BLaER1 (cell line): ENCODE results near the gene KREMEN2.

ENCODE experiments used
- H3K27ac ChIP-seq: shearing (Covaris generic); formaldehyde crosslinking; 2 replicates; pipeline ENCODE4 v1.8.1; 2022
- H3K27me3 ChIP-seq: shearing (Covaris generic); formaldehyde crosslinking; 2 replicates; pipeline ENCODE4 v1.8.1; 2022
- H3K36me3 ChIP-seq: shearing (Covaris generic); formaldehyde crosslinking; 2 replicates; pipeline ENCODE4 v1.8.1; 2022
- H3K4me1 ChIP-seq: shearing (Covaris generic); formaldehyde crosslinking; 2 replicates; pipeline ENCODE4 v1.8.1; 2022
- H3K4me2 ChIP-seq: shearing (Covaris generic); formaldehyde crosslinking; 2 replicates; pipeline ENCODE4 v1.8.1; 2022
- H3K4me3 ChIP-seq: shearing (Covaris generic); formaldehyde crosslinking; 2 replicates; pipeline ENCODE4 v1.8.1; 2022
- H3K9ac ChIP-seq: shearing (Covaris generic); formaldehyde crosslinking; 2 replicates; pipeline ENCODE4 v1.8.1; 2022
- H3K9me3 ChIP-seq: shearing (Covaris generic); formaldehyde crosslinking; 2 replicates; pipeline ENCODE4 v1.8.1; 2022
- H4K20me1 ChIP-seq: shearing (Covaris generic); formaldehyde crosslinking; 2 replicates; pipeline ENCODE4 v1.8.1; 2022
- Cebpa-rat ChIP-seq: shearing (Covaris generic); IDR thresholded peaks from 2 replicates; pipeline ENCODE4 v1.8.1; 2022

Gene KREMEN2

DNA sequence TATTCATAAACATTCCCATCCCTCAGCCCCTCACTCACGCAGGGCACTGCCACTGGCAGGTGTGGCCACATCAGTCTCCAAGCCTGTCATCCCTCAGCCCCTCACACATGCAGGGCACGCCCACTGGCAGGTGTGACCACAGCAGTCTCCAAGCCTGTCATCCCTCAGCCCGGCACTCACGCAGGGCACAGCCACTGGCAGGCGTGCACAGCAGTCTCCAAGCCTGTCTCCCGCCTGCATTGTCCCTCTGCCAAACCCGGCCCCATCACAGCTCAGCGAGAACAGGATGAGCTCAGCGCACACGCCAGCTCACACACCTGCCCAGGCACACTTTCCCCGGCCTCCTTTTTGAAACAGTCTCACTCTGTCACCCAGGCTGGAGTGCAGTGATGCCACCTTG, 11.4 kb upstream of the KREMEN2 start:
- Histone ChIP-seq H3K27ac (peak overlapping the region; percentile 96), H3K27me3 (no peaks in the 10 kb centered on the region), H3K4me3 (no peak overlapping the region), H3K9ac (peak overlapping the region; percentile 84; the same call in 1 of the 2 replicates), H4K20me1 (no peaks in the 10 kb centered on the region), H3K4me1 (peaks cover 74% of the 10 kb centered on the region), H3K36me3 (peaks cover 26% of the 10 kb centered on the region), H3K4me2 (peak overlapping the region; percentile 94), H3K9me3 (no peaks in the 10 kb centered on the region)
- no peak for TF ChIP-seq Cebpa-rat

GRCh38 chr16:2953706-2954627, 10.1 kb upstream of the KREMEN2 start:
- Histone ChIP-seq H3K9me3 (no peaks in the 10 kb centered on the region), H3K4me2 (peak overlapping the region; percentile 94), H3K27ac (peak overlapping the region; percentile 96), H3K36me3 (peaks cover 15% of the 10 kb centered on the region), H3K9ac (peak overlapping the region; percentile 84), H3K4me1 (peaks cover 77% of the 10 kb centered on the region), H3K4me3 (peak overlapping the region; percentile 44), H4K20me1 (no peaks in the 10 kb centered on the region), H3K27me3 (no peaks in the 10 kb centered on the region)
- no peak for TF ChIP-seq Cebpa-rat

DNA sequence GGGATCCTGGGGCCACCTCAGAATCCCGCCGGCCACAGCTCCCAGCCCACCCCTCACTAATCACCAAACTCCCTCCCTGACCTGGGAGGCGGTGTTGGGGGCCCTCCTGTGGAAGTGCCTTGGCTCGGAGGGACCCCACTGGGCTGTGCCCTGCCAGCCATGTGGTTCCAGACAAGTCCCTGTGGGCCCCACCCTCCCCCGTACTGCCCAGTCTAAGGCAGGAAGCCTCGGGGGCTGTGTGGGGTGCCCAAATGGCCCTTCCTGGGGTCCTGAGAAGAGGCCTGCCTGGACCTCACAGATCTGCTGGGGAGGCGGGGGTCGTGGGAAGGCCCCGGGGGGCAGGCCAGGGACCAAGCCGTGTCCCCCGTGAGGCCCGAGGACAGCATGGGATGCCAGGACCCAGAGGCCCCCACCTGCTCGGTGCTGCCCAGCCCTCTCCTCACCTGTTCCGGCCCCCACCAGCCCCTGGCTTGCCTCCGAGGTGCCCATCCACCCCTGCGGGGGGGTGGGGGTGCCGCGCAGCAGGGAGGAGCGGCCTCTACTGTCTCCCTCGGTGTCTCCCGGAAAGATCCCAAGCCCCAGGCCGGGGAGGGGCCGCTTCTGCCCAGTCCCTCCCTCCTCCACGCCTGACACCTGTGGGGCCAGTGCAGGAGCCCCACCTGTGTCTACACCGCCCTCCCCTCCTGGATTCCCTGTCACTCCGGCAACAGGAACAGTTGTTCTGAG, 9.3 kb upstream of the KREMEN2 start:
- peaks cover 84% of the 10 kb centered on the region for H3K4me1 ChIP-seq
- H3K9me3 ChIP-seq: no peaks in the 10 kb centered on the region
- H3K4me2 ChIP-seq: peak overlapping the region; percentile 94
- H3K36me3 ChIP-seq: peaks cover 6% of the 10 kb centered on the region
- no peaks in the 10 kb centered on the region for H3K27me3 ChIP-seq
- no peak for TF ChIP-seq Cebpa-rat
- no peaks in the 10 kb centered on the region for H4K20me1 ChIP-seq
- H3K27ac ChIP-seq: peak overlapping the region; percentile 96
- peak overlapping the region; percentile 44; the same call in 1 of the 2 replicates for H3K4me3 ChIP-seq
- H3K9ac ChIP-seq: peak overlapping the region; percentile 84

GRCh38 chr16:2955438-2955778, 8.7 kb upstream of the KREMEN2 start:
- Histone ChIP-seq H3K4me3 (peak overlapping the region; percentile 44; the same call in 1 of the 2 replicates), H3K36me3 (peaks cover under 1% of the 10 kb centered on the region; the same call in 1 of the 2 replicates), H3K4me2 (peak overlapping the region; percentile 94), H3K4me1 (peaks cover 84% of the 10 kb centered on the region), H4K20me1 (no peaks in the 10 kb centered on the region), H3K9ac (peak overlapping the region; percentile 84; the same call in 1 of the 2 replicates), H3K27me3 (no peaks in the 10 kb centered on the region), H3K9me3 (no peaks in the 10 kb centered on the region), H3K27ac (peak overlapping the region; percentile 96)
- TF ChIP-seq Cebpa-rat: no peak

DNA sequence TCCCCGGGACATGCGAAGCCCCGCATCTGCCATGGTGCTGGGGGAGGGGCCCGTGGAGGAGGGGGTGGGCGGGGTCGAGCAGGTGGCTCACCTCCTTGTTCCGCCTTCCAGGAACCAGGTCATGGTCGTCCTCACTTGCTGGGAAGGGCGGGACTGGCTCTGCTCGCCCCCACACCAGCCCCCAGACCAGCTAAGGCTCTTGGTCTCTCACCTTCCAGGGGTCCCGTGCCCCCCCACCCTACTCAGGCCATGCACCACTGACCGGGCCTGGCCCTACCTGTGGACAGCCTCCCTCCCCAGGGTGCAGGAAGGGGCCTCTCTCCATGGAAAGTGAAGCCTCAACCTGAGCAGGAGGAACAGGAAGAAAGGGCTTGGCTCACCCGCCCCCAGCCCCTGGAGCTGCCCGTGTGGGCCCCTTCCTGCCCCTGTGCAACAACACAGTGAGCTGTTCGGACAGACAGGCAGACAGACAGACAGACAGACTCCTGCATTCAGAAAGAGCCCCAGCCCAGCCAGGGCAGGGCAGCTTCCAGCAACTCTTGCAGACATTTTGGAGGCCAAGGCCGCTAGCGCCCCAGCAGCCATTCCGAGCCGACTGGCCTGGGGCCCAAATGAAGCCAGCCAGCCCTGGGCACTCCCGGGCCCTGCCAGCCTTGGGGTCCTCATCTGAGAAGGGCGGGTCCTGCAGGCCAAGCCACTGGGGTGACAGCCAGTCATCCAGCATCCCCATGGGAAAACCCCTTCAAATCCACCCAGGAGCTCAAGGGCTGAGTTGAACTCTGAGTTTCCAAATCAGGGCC, 8.1 kb upstream of the KREMEN2 start:
- Histone ChIP-seq H3K4me1 (peaks cover 84% of the 10 kb centered on the region), H3K9me3 (no peaks in the 10 kb centered on the region), H3K4me3 (no peak overlapping the region), H4K20me1 (no peaks in the 10 kb centered on the region), H3K36me3 (no peaks in the 10 kb centered on the region), H3K9ac (peak overlapping the region; percentile 64; the same call in 1 of the 2 replicates), H3K27me3 (no peaks in the 10 kb centered on the region), H3K27ac (peak overlapping the region; percentile 96), H3K4me2 (peak overlapping the region; percentile 94)
- no peak for TF ChIP-seq Cebpa-rat

GRCh38 chr16:2956579-2956956, 7.5 kb upstream of the KREMEN2 start:
- no peaks in the 10 kb centered on the region for H4K20me1 ChIP-seq
- no peak for TF ChIP-seq Cebpa-rat
- H3K36me3 ChIP-seq: no peaks in the 10 kb centered on the region
- H3K27ac ChIP-seq: peak overlapping the region; percentile 96
- H3K4me3 ChIP-seq: no peak overlapping the region
- H3K4me1 ChIP-seq: peaks cover 84% of the 10 kb centered on the region
- no peaks in the 10 kb centered on the region for H3K9me3 ChIP-seq
- H3K27me3 ChIP-seq: no peaks in the 10 kb centered on the region
- H3K9ac ChIP-seq: no peak overlapping the region
- peak overlapping the region; percentile 94 for H3K4me2 ChIP-seq

- Histone ChIP-seq H3K4me1 (peaks cover 73% of the 10 kb centered on the region), H3K27me3 (peaks cover 19% of the 10 kb centered on the region; the same call in 1 of the 2 replicates), H4K20me1 (no peaks in the 10 kb centered on the region), H3K4me3 (no peak overlapping the region), H3K9ac (no peak overlapping the region), H3K9me3 (no peaks in the 10 kb centered on the region), H3K27ac (0 out of 2 replicates have a peak overlapping the region, but pooled peaks have one; percentile 22), H3K4me2 (peak overlapping the region; percentile 45), H3K36me3 (no peaks in the 10 kb centered on the region)
- TF ChIP-seq Cebpa-rat: no peak
These were observed 4.9 kb upstream of the KREMEN2 start for GRCh38 chr16:2959206-2959605.

- Histone ChIP-seq H3K4me2 (peak overlapping the region; percentile 57), H3K36me3 (no peaks in the 10 kb centered on the region)
These were observed 3.7 kb upstream of the KREMEN2 start for GRCh38 chr16:2960183-2961010.

More at GRCh38 chr16:2960183-2961010, 3.7 kb upstream of the KREMEN2 start:
- Histone ChIP-seq H3K9me3 (no peaks in the 10 kb centered on the region), H3K27ac (peak overlapping the region; percentile 22; the same call in 1 of the 2 replicates), H3K4me3 (no peak overlapping the region), H3K9ac (no peak overlapping the region), H3K27me3 (peaks cover 22% of the 10 kb centered on the region; the same call in 1 of the 2 replicates), H4K20me1 (peaks cover 4% of the 10 kb centered on the region), H3K4me1 (peaks cover 64% of the 10 kb centered on the region)
- no peak for TF ChIP-seq Cebpa-rat
